Calu3 (cell line): Measurements from ENCODE around the gene SLC25A21. TPM values are rescaled to one million over a fixed set of nuclear protein-coding genes. Genes with fewer than 3 reads are reported as not detected.
"Not testable (repeated sequence)": the region's sequence is repeated elsewhere in the genome, so short reads cannot be mapped to it uniquely, and the experiment has no call there.

Experiments used
- BruUV-seq: library from RNA; stranded (reverse); fragments of 400-500 nt; replicated peaks from 2 replicates; lab custom pipeline; 2021; lab: Mats Ljungman, UMichigan
- CTCF ChIA-PET: fragments of 300-600 bp; sonication (Branson Sonifier 250); formaldehyde crosslinking; loops from one replicate; lab custom pipeline; 2022; ENCODE audit warnings: antibody characterized with exemption; lab: Charles Lee
- DNase-seq: peaks from one replicate; pipeline ENCODE4 v3.0.0; 2022
- H3K27ac Mint-ChIP-seq: one replicate; pipeline ENCODE4 v1.8.0; 2022; ENCODE audit warnings: mixed read lengths; ENCODE audit not compliant: unreplicated experiment
- H3K27me3 Mint-ChIP-seq: one replicate; pipeline ENCODE4 v1.8.0; 2022; ENCODE audit warnings: mixed read lengths; ENCODE audit not compliant: unreplicated experiment
- H3K36me3 Mint-ChIP-seq: one replicate; pipeline ENCODE4 v1.8.0; 2022; ENCODE audit warnings: mild to moderate bottlenecking, moderate library complexity, mixed read lengths; ENCODE audit not compliant: insufficient read depth, unreplicated experiment
- H3K4me1 Mint-ChIP-seq: one replicate; pipeline ENCODE4 v1.8.0; 2022; ENCODE audit warnings: mild to moderate bottlenecking, low read depth, mixed read lengths; ENCODE audit not compliant: unreplicated experiment
- H3K4me3 Mint-ChIP-seq: one replicate; pipeline ENCODE4 v1.8.0; 2022; ENCODE audit warnings: mild to moderate bottlenecking, low read depth, moderate library complexity, mixed read lengths; ENCODE audit not compliant: unreplicated experiment
- H3K9me3 Mint-ChIP-seq: one replicate; pipeline ENCODE4 v1.8.0; 2022; ENCODE audit warnings: low read depth, mixed read lengths; ENCODE audit not compliant: unreplicated experiment
- CTCF ChIP-seq: fragments of 200-600 bp; IDR thresholded peaks from one replicate; pipeline ENCODE4 v1.8.0; 2022; ENCODE audit warnings: antibody characterized with exemption; ENCODE audit not compliant: unreplicated experiment
- intact Hi-C: fragments of 100-400 bp; cut with micrococcal nuclease; formaldehyde crosslinking; loops from one replicate; pipeline ENCODE4 v1.10.0; 2022; ENCODE audit not compliant: unreplicated experiment
- total RNA-seq: library from RNA; stranded (reverse); gene quantifications from 2 replicates; pipeline ENCODE4 v1.2.3, GENCODE V29; 2022

Gene SLC25A21
- total RNA-seq, 1 experiment from 2014 or later, result 1.4 TPM

- CTCF ChIA-PET, result interaction anchor here (0.8 kb wide), 1 partner anchor 10 kb away, joined by 3 read pairs; no protein-coding TSS in a partner anchor
- intact Hi-C loops, BruUV-seq: not testable (repeated sequence)
Observed at GRCh38 chr14:37187840-37188577, 15.6 kb upstream of the SLC25A21 start.

GRCh38 chr14:37187294-37187693, 14.9 kb upstream of the SLC25A21 start:
- CTCF ChIA-PET, result no interaction called here
- Mint-ChIP-seq H3K4me3 (no peak overlapping the region), H3K4me1 (no peaks in the 10 kb centered on the region), H3K27ac (no peak overlapping the region), H3K27me3 (no peaks in the 10 kb centered on the region), H3K9me3 (no peaks in the 10 kb centered on the region), H3K36me3 (no peaks in the 10 kb centered on the region)
- intact Hi-C loops, result no loop called here
- BruUV-seq, result no TSS peak
- TF ChIP-seq CTCF, result no peak
- DNase-seq, result no peak

More at GRCh38 chr14:37187840-37188577, 15.6 kb upstream of the SLC25A21 start:
- not testable (repeated sequence) for H3K27ac Mint-ChIP-seq, H3K4me1 Mint-ChIP-seq, H3K9me3 Mint-ChIP-seq, DNase-seq, H3K27me3 Mint-ChIP-seq, H3K36me3 Mint-ChIP-seq, H3K4me3 Mint-ChIP-seq

GRCh38 chr14:37186865-37187264, 14.5 kb upstream of the SLC25A21 start:
- no peak for DNase-seq
- Mint-ChIP-seq H3K4me3 (no peak overlapping the region), H3K9me3 (no peaks in the 10 kb centered on the region), H3K4me1 (no peaks in the 10 kb centered on the region), H3K36me3 (no peaks in the 10 kb centered on the region), H3K27me3 (no peaks in the 10 kb centered on the region), H3K27ac (no peak overlapping the region)
- CTCF ChIA-PET, result interaction anchor here (0.7 kb wide), 1 partner anchor 96 kb away, joined by 7 read pairs; no protein-coding TSS in a partner anchor
- TF ChIP-seq CTCF, result no peak
- no TSS peak for BruUV-seq
- intact Hi-C loops, result no loop called here

GRCh38 chr14:37185670-37186069, 13.3 kb upstream of the SLC25A21 start:
- Mint-ChIP-seq H3K36me3 (no peaks in the 10 kb centered on the region), H3K4me3 (no peak overlapping the region), H3K27me3 (no peaks in the 10 kb centered on the region), H3K9me3 (no peaks in the 10 kb centered on the region), H3K27ac (no peak overlapping the region), H3K4me1 (no peaks in the 10 kb centered on the region)
- intact Hi-C loops, result no loop called here
- no peak for TF ChIP-seq CTCF
- no peak for DNase-seq
- CTCF ChIA-PET, result no interaction called here
- BruUV-seq, result no TSS peak

- CTCF ChIA-PET, intact Hi-C loops, H3K27ac Mint-ChIP-seq, H3K9me3 Mint-ChIP-seq, H3K4me3 Mint-ChIP-seq, DNase-seq, H3K36me3 Mint-ChIP-seq, H3K27me3 Mint-ChIP-seq, BruUV-seq, H3K4me1 Mint-ChIP-seq: not testable (repeated sequence)
Observed at GRCh38 chr14:37184520-37184919, 12.1 kb upstream of the SLC25A21 start.
